K562 (cell line): ENCODE results near the gene CAPN2. TPM values are rescaled to one million over a fixed set of nuclear protein-coding genes. Genes with fewer than 3 reads are reported as not detected.

Experiments used
- ATAC-seq: fragments of 200-7000 bp; cut with Tn5 transposase; 3 replicates; pipeline ENCODE4 v1.9.1; 2020; ENCODE audit warnings: moderate library complexity
- BruUV-seq: library from RNA; stranded (reverse); fragments of 400-500 nt; replicated peaks from 2 replicates; lab custom pipeline; 2021; lab: Mats Ljungman, UMichigan
- CTCF ChIA-PET: fragments of 300-600 bp; formaldehyde crosslinking; extraction: SDS; loops from one replicate; lab custom pipeline; 2021; ENCODE audit warnings: low intra/inter-chr PET ratio; lab: Yijun Ruan, JAX
- POLR2A ChIA-PET: fragments of 300-600, 350-650 bp; sonication (Branson Sonifier 250); formaldehyde crosslinking; extraction: SDS; loops from one replicate; lab custom pipeline; 2021; ENCODE audit warnings: antibody characterized with exemption, inconsistent platforms; lab: Yijun Ruan, JAX
- DNase-seq, 4 experiments: peaks; one replicate each; pipeline versions ENCODE4 v3.0.0 to v3.0.0-alpha.2; 2011 to 2018; ENCODE audit warnings: low spot score in 3 of 4, mixed read lengths in 3 of 4; ENCODE audit errors: extremely low read depth in 1 of 4
- FAIRE-seq: peaks from 2 replicates; lab custom pipeline; 2011; peaks lifted over from hg19 to GRCh38; lab: Jason Lieb, UNC
- H2AFZ ChIP-seq: 2 replicates; pipeline ENCODE4 v1.6.0; 2011; ENCODE audit warnings: low read depth, low read length, control low read depth, inconsistent platforms
- H3K27ac ChIP-seq: fragments of 200-600 bp; 3 replicates; pipeline ENCODE4 v1.8.0; 2011; ENCODE audit warnings: low read depth, mild to moderate bottlenecking, control low read depth, inconsistent platforms, low read length, moderate library complexity, mixed read lengths; ENCODE audit errors: extremely low read depth
- H3K27me3 ChIP-seq, 2 experiments: fragments of 300-600 bp in 1 of 2; 2 replicates in 1 of 2; 3 replicates in 1 of 2; pipeline versions ENCODE4 v1.6.0 to v1.8.0; 2011; ENCODE audit warnings: inconsistent platforms in 2 of 2, low read length in 2 of 2, mild to moderate bottlenecking in 1 of 2, mixed read lengths in 1 of 2, moderate library complexity in 1 of 2; ENCODE audit not compliant: control insufficient read depth in 2 of 2, insufficient read depth in 2 of 2
- H3K36me3 ChIP-seq: fragments of 300-600 bp; 3 replicates; pipeline ENCODE4 v1.8.0; 2011; ENCODE audit warnings: mild to moderate bottlenecking, low read length, inconsistent platforms; ENCODE audit not compliant: control insufficient read depth, insufficient read depth
- H3K4me1 ChIP-seq, 2 experiments: fragments of 200-600 bp in 1 of 2; replicated peaks in 1 of 2; 2 replicates in 1 of 2; 3 replicates in 1 of 2; pipeline versions ENCODE4 v1.5.1 to v1.8.0; 2011; ENCODE audit warnings: inconsistent platforms in 2 of 2, low read length in 2 of 2, mild to moderate bottlenecking in 1 of 2, mixed read lengths in 1 of 2, moderate library complexity in 1 of 2; ENCODE audit not compliant: control insufficient read depth in 2 of 2, insufficient read depth in 2 of 2
- H3K4me2 ChIP-seq: 2 replicates; pipeline ENCODE4 v1.6.1; 2011; ENCODE audit warnings: low read length, control low read depth, inconsistent platforms, mixed read lengths; ENCODE audit not compliant: insufficient read depth
- H3K4me3 ChIP-seq: fragments of 200-600 bp; sonication (generic), shearing (Covaris generic); 2 replicates; pipeline ENCODE4 v1.5.1; 2016; ENCODE audit warnings: control low read depth, inconsistent platforms
- H3K79me2 ChIP-seq: fragments of 200-600 bp; 3 replicates; pipeline ENCODE4 v1.8.0; 2011; ENCODE audit warnings: low read length, inconsistent platforms; ENCODE audit not compliant: control insufficient read depth, insufficient read depth
- H3K9ac ChIP-seq, 2 experiments: 2 replicates each; pipeline versions ENCODE4 v1.6.0 to v1.6.1; 2011; ENCODE audit warnings: low read depth in 2 of 2, low read length in 2 of 2, control low read depth in 1 of 2, inconsistent platforms in 1 of 2, mild to moderate bottlenecking in 1 of 2, mixed read lengths in 1 of 2; ENCODE audit not compliant: insufficient read depth in 1 of 2
- H3K9me1 ChIP-seq: one replicate; pipeline ENCODE4 v1.6.0; 2011; ENCODE audit warnings: inconsistent platforms, mild to moderate bottlenecking, low read length, moderate library complexity; ENCODE audit not compliant: control insufficient read depth, insufficient read depth
- H3K9me3 ChIP-seq: replicated peaks from 2 replicates; pipeline ENCODE4 v1.5.1; 2011; ENCODE audit warnings: low read depth, low read length, inconsistent platforms; ENCODE audit not compliant: control insufficient read depth, insufficient read depth
- H4K20me1 ChIP-seq: replicated peaks from 2 replicates; pipeline ENCODE4 v1.6.1; 2011; ENCODE audit warnings: low read length, inconsistent platforms, mixed read lengths; ENCODE audit not compliant: control insufficient read depth, insufficient read depth
- TCF3 ChIP-seq: sonication (generic); formaldehyde crosslinking; IDR thresholded peaks from 2 replicates; pipeline ENCODE4 v1.4.0; 2020; ENCODE audit warnings: mild to moderate bottlenecking, missing genetic modification reagents
- WGBS: fragments of 100-300 bp; shearing (Covaris generic); methylation state at CpG from one replicate; pipeline ENCODE4 v1.1.6; 2016; ENCODE audit warnings: low coverage, mixed read lengths; ENCODE audit not compliant: insufficient coverage; ENCODE audit errors: missing lambda C conversion rate; 5-methylcytosine and 5-hydroxymethylcytosine counted together
- in situ Hi-C: fragments of 300-500 bp; cut with MboI; formaldehyde crosslinking; loops from 4 replicates; pipeline ENCODE4 v1.15.0; 2018; ENCODE audit warnings: inconsistent platforms, mixed read lengths
- intact Hi-C: fragments of 100-400 bp; cut with micrococcal nuclease; formaldehyde crosslinking; loops from 2 replicates; pipeline ENCODE4 v1.14.2; 2022
- polyA plus RNA-seq, 8 experiments: library from polyadenylated mRNA; depleted of rRNA in 4 of 8; stranded (reverse) in 5 of 8; unstranded in 3 of 8; fragments of >200 nt; fragmentation: Nextera tagmentation in 2 of 8; fragmentation: Illumina TruSeq in 1 of 8; extraction: Ambion mirVana in 2 of 8; extraction: Trizol in 1 of 8; gene quantifications; 2 replicates each; pipeline versions ENCODE4 v1.2.1 to v1.2.3, GENCODE V29; 2011 to 2014; ENCODE audit warnings: inconsistent platforms in 1 of 8, missing spikeins in 1 of 8
- total RNA-seq, 7 experiments: library from RNA; depleted of rRNA in 6 of 7; stranded (reverse); fragments of >200 nt in 6 of 7; fragmentation: Illumina TruSeq in 2 of 7; extraction: Trizol in 2 of 7; gene quantifications; 2 replicates each; pipeline versions ENCODE4 v1.2.1 to v1.2.3, GENCODE V29; 2011 to 2021; ENCODE audit warnings: low replicate concordance in 1 of 7
- TF ChIP-seq, protein P1 (sequence below): fragments of 450-650 bp; formaldehyde crosslinking; IDR thresholded peaks from 2 replicates; pipeline ENCODE4 v1.4.0; 2020; ENCODE audit warnings: mild to moderate bottlenecking, mixed read lengths

Gene CAPN2
- total and polyA plus RNA-seq, 9 of the 15 experiments (the other 6 are each of a cell fraction or from before 2014, with no cell fraction given), result 24.6 to 157 (median 101) TPM

DNA sequence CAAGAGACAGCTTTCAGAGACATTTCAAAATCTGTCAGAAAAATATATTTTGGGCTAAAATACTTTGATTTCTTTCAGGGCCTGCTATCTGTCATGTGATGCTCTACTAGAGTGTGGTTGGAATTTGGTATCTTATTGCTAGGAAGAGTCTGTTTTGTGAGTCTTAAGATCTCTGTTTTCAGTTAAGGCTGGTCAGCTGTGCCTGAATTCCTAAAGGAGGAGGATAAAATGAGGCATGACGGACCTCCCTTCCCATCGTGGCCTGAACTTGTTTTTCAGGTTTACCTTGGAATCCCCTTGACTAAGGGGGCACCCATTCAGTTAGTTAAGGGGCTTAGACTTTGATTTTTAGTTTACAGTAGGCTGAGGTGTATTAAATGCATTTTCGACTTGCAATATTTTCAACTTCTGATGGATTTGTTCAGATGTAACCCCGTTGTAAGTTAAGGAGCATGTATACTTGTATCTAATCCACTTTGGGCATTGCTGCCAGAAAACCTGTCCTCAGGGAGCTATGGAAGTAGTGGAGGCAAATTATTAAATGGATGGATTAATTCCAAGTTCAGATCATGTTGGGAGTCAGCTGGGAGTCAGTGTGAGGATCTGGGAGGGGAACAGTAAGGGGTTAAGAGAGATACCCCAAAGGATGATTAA, 18.3 kb downstream of the CAPN2 start:
- in situ Hi-C loops, result no loop called here
- no peaks in the 10 kb centered on the region for H3K27me3 ChIP-seq
- FAIRE-seq (no peak), DNase-seq (no peak), ATAC-seq (no peak)
- no peaks in the 10 kb centered on the region for H4K20me1 ChIP-seq
- H3K9me1 ChIP-seq, result no peaks in the 10 kb centered on the region
- H3K9me3 ChIP-seq, result no peaks in the 10 kb centered on the region
- CTCF ChIA-PET, result no interaction called here
- no peak overlapping the region for H2AFZ ChIP-seq
- H3K4me2 ChIP-seq, result no peak overlapping the region
- POLR2A ChIA-PET, result interaction anchor here (0.9 to 3.7 kb wide), 4 partner anchors 10 to 110 kb away, joined by 3 to 17 read pairs (median 4); no protein-coding TSS in a partner anchor
- no peak overlapping the region for H3K27ac ChIP-seq
- H3K79me2 ChIP-seq, result peaks cover 30% of the 10 kb centered on the region
- whole genome bisulfite sequencing, result 83% methylated on average over 4 of the region's 4 CpGs
- H3K4me1 ChIP-seq, result peaks cover 18 to 41% of the 10 kb centered on the region in 2 experiments
- BruUV-seq, result no TSS peak
- intact Hi-C loops, result no loop called here
- peaks cover 54% of the 10 kb centered on the region for H3K36me3 ChIP-seq
- TF ChIP-seq TCF3 (CRISPR knock-in tag), result no peak
- TF ChIP-seq, protein P1, sequence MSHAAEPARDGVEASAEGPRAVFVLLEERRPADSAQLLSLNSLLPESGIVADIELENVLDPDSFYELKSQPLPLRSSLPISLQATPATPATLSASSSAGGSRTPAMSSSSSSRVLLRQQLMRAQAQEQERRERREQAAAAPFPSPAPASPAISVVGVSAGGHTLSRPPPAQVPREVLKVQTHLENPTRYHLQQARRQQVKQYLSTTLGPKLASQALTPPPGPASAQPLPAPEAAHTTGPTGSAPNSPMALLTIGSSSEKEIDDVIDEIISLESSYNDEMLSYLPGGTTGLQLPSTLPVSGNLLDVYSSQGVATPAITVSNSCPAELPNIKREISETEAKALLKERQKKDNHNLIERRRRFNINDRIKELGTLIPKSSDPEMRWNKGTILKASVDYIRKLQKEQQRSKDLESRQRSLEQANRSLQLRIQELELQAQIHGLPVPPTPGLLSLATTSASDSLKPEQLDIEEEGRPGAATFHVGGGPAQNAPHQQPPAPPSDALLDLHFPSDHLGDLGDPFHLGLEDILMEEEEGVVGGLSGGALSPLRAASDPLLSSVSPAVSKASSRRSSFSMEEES (CRISPR knock-in tag), result peak; percentile 48
- H3K4me3 ChIP-seq, result no peak overlapping the region
- H3K9ac ChIP-seq, result no peak overlapping the region
